ENCODE measurements around the gene CHRDL2. TPM values are rescaled to one million over a fixed set of nuclear protein-coding genes. Genes with fewer than 3 reads are reported as not detected.

CHRDL2 gene
- total RNA-seq, 2 experiments from 2014 or later = not detected

- H3K9me3 Mint-ChIP-seq (ENCODE audit: low read depth) = no peaks in the 10 kb centered on the region
- CTCF ChIA-PET = no interaction called here
- H3K36me3 Mint-ChIP-seq = peaks cover 50% of the 10 kb centered on the region
- no peak overlapping the region for H3K27ac Mint-ChIP-seq
- H3K4me3 Mint-ChIP-seq = no peak overlapping the region
- DNase-seq (no peak), ATAC-seq (no peak)
- no peaks in the 10 kb centered on the region for H3K4me1 Mint-ChIP-seq
- H3K27me3 Mint-ChIP-seq = no peaks in the 10 kb centered on the region
Observed at GRCh38 chr11:74648894-74649293, 82.3 kb downstream of the CHRDL2 start.

- ATAC-seq (no peak), DNase-seq (no peak)
- no peaks in the 10 kb centered on the region for H3K9me3 Mint-ChIP-seq (ENCODE audit: low read depth)
- peaks cover 48% of the 10 kb centered on the region for H3K36me3 Mint-ChIP-seq
- no peaks in the 10 kb centered on the region for H3K4me1 Mint-ChIP-seq
- H3K27me3 Mint-ChIP-seq = no peaks in the 10 kb centered on the region
- CTCF ChIA-PET = no interaction called here
- no peak overlapping the region for H3K27ac Mint-ChIP-seq
- H3K4me3 Mint-ChIP-seq = no peak overlapping the region
Observed at GRCh38 chr11:74647831-74648230, 83.4 kb downstream of the CHRDL2 start.

GRCh38 chr11:74647404-74647803 lies 83.8 kb downstream of the CHRDL2 start:
- no peaks in the 10 kb centered on the region for H3K4me1 Mint-ChIP-seq
- CTCF ChIA-PET = no interaction called here
- no peak for ATAC-seq
- no peaks in the 10 kb centered on the region for H3K9me3 Mint-ChIP-seq (ENCODE audit: low read depth)
- peaks cover 47% of the 10 kb centered on the region for H3K36me3 Mint-ChIP-seq
- no peak overlapping the region for H3K27ac Mint-ChIP-seq
- H3K27me3 Mint-ChIP-seq = no peaks in the 10 kb centered on the region
- no peak overlapping the region for H3K4me3 Mint-ChIP-seq
- no peak for DNase-seq

- ATAC-seq = no peak
- Mint-ChIP-seq H3K36me3 (peaks cover 47% of the 10 kb centered on the region), H3K27me3 (no peaks in the 10 kb centered on the region), H3K4me3 (no peak overlapping the region), H3K9me3 (ENCODE audit: low read depth) (no peaks in the 10 kb centered on the region), H3K4me1 (no peaks in the 10 kb centered on the region), H3K27ac (no peak overlapping the region)
- CTCF ChIA-PET = interaction anchor here (0.9 kb wide), 1 partner anchor 93 kb away, joined by 4 read pairs; no protein-coding TSS in a partner anchor
- no peak for DNase-seq
Observed at GRCh38 chr11:74646954-74647353, 84.3 kb downstream of the CHRDL2 start.

Small RNA genes lying within 50 kb of the gene (microRNA-seq; reads per million reads assigned to microRNA genes)
- not detected for gene MIR4696

Other genes with a start within 250 kb of the CHRDL2 start
- 1 to 10 TPM in 1 of 2 experiments, under 1 TPM in 1; 0.82 to 2.5 TPM for gene LIPT2, start 237.7 kb downstream of the CHRDL2 start, total RNA-seq
- gene POLD3, start 138.8 kb downstream of the CHRDL2 start, total RNA-seq = 10 to 100 TPM; 56.6 to 62.7 TPM
- gene RNF169, start 17.4 kb upstream of the CHRDL2 start, total RNA-seq = 10 to 100 TPM; 17.2 to 17.3 TPM
- 10 to 100 TPM; 32.2 to 39.4 TPM for gene XRRA1, start 217.7 kb upstream of the CHRDL2 start, total RNA-seq
- 100 to 1,000 TPM; 130 to 156 TPM for gene SPCS2, start 217.8 kb upstream of the CHRDL2 start, total RNA-seq